ENCODE data around the gene HOXD9.

The HOXD9 gene

DNA sequence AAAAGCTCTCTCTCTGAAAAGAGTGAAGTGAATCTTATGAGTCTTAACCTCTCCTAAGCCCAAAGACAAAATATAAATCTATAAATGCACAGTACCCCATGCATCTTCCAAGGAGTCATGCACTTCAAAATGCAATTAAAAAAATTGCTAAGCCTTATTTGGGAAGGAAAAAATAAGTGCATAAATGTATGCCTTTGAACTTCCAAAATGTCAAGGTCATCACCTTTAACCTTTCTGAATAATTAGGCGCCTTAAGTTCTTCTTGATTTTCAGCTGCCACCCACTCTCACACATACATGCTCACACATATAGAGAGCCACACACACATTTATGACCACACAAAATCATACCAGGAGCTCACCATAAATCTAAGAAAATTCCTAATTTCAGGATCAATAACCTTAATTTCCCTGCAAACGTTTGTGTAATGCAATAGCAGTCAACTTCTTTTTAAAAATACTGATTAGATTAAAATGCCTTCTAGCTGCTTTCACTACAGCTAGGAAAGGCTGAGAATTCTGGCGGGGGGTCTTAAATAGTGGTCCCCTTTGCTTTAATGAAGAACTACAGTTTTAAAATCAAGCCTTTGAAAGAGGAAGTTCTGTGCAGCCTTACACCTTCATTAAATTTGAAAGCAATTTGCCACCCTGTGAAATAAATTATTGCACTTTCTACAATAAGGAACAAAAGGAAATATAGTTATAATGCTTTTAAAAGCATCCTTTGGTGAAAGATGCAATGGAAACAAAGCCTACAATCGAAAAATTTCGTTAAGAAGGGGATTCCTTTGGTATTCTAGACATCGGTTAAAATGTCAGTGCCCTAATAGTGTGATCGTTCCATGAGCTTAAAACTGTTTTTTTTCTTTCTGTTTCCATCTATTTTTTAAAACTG is 11.9 kb upstream of the HOXD9 start:
- DNase-seq (ENCODE audit: low read depth in 2 of 2): no peak

DNA sequence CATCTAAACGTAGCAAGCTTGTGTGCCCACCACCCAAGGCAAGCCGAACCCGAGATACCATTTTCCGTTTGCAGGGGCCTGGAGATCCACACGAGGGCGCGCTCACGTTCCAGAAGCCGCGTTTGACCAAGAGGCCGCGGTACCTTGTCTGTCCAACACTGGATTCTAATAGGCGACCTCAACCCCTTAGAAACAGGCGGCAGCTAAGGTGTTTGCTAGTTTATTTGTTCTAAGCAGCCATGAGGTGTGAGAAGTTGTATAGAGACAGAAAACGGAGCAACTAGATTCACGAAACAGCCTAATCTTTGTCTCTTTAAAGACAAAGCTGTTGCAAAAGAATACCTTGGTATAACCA is 11.2 kb upstream of the HOXD9 start:
- DNase-seq (ENCODE audit: low read depth in 2 of 2): no peak

DNA sequence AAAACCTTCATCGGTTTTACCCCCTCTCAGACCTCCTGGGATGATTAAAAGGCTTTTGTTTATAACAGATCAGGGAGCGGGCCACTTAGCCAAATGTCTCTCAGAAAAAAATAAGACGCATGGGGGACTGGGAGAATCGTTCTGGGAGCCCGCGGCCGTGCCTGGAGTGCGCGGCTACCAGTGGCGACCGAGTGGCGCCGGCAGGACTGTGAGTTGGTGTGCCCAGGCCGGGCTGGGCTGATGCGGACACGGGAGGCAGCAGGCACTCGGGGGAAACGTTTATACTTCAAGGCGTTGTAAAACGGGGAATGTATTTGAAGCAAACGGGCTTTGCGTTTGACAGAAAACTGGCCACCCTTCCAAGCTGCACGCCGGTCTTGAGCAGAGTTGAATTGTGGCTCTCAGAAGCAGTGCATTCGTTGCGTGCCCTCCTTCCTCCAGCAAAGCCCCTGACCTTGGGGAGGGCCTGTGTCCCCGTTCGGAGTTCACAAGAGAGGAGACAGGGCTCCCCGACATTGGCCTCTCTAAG is 10.6 kb upstream of the HOXD9 start:
- no peak for DNase-seq (ENCODE audit: low read depth in 2 of 2)

DNA sequence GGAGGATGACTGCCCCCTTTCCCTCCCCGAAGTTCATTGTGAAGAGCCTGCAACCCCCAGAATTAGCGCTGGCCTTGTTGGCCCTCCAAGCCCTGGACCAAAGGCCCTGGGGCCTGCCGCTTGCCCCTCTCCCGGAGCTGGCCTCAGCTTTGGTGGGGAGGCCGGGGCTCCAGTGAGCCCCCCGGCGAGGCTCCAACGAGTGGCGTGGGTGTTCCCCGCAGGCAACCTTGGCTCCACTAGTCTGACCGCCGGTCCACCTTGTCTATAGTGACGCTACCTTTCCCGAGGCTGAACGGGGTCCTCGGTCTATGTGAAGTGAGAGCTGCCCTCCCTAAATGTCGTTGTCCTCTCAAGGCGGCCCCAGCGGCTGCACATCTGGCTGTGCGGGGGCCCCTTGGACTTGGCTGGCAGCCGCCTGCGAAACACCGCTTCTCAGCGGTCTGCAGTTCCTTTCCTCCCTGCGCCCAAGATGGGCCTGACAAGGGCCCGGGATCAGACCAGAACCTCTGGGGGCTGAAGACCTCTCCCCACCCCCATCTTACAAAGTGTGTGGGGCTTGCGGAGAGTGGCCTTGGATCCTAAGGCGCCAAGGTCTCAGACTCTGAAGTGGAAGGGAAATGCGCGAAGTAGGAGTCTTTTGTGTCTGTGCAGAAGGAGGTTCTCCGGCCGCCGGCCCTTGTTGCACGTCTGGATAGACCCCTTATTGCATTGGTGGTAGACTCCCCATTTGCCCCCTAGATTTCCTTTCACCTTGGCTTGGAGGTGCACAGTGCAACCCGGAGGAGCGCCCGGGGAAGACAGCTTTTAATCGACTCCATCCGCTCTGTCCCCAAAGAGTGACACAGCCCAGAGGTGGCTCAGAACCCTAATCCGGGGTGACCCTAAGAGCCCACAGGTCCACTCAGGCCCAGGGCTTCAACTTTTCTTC is 9.9 kb upstream of the HOXD9 start:
- DNase-seq (ENCODE audit: low read depth in 2 of 2): no peak

DNA sequence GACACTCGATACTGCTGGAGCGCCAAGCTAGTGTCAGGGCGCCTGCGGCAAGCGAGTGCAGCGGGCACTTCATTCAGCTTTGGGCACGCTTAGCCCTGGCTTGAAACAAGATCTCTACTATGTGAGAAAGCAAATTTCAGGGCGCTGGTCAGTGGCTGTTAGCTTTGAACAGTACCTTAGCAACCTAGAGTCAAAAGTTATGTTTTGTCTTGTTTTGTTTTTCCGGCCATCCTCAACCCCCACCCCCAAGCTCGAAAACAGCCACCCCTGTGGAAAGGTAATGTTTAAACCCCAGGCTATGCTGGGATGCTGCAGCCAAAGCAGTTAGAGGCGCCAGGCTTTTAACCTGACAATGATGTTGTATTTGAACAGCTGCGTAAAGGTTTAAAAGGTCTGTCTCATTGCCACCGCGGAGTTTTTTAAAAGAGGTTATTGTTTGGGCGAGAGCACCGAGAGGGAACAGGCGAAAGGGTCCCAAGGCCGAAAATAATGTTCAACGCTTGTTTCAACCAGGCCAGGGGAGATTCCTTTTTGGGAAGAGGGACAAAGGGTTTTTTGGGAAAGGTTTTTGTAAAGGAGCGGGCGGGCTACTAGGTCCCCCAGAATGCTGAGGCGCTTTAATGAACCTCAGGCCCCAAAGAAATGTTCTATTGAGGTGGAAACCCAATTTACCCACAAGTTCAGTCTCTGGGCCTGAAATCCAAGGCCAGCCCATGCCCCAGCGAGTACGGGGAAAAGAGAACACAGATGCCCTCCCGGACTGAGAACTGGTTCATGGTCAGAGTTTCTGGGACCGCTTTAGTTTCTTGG is 8.2 kb upstream of the HOXD9 start:
- DNase-seq (ENCODE audit: low read depth in 2 of 2): no peak

DNA sequence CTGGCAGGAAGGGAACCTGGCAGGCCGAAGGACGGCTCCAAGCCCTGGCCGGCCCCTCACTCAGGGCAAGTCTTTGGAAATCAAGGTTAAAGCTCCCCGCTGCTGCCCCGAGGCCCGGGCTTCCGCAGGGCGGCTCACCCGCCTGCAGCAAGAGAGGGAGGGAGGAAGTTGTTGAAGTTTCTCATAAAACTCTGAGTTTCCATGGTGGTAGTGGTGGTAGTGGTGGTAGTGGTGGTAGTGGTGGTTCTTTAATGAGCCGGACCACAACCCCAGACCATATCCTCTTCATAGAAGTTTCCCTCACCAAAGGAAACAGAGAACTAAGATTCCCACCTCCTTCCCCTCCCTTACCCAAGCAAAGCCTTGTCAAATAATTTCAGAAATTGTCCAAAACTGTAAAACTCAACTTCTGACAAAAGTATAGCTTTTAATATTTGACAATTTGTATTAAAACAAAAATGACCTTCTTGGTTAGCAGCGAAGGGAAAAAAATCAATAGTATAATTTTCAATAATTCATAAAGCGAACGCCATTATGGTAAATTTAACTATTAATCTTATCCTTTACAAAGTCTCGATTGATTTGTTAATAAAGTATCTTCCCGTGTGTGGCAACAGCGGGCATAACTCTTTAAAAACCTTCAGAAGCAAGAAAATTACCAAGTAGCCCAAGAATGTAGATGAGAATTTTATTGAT is 7.4 kb upstream of the HOXD9 start:
- DNase-seq (ENCODE audit: low read depth in 2 of 2): no peak

DNA sequence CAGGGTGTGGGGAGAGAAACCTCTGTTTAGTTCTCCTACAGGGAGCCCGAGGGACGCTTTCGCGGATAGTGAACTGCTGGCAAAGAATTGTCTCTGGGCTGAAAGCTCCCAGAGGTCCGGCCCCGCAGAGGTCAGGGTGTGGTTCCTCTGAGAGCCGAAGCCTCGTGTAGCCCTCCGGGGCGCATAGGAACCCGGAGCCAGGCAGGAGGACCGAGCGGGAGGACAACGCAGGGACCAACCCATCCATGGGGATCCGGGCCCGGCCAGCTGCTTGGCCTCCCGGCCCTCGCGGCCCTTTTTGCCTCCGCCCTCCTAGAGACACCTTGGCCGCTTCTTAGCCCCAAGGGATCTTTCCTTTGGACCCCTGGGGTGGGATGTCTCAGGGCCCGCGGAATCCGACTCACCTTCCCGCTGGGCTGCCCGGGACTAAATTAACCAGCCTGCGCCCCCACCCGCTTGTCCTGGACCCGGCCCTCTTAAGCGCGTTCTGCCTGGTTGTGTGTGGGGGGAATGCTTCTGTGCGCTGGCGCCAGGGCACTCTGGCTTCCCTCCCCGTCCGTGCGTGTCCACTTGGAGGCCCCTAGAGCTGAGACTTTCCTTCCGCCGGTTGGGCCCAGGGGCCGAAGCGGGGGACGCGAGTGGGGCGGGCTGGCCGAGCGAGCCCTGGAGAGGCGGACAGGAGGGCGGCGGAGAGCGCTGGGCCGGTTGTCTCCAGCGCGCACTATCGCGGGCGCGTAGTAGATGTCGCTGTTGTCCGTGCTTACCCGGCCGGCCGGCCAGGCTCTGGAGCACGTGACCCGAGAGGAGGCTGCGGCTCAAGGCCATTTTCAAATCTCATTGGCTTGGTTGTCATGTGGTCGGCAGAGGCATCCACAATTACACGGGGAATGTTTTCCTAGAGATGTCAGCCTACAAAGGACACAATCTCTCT is 6.4 kb upstream of the HOXD9 start, which contains the start of gene HOXD10:
HOXD10 (plus strand) TSS at position 896 of the 931 bp plus-strand sequence. CDS start 56 bp downstream, outside the sequence.
- DNase-seq (ENCODE audit: low read depth in 2 of 2): no peak

DNA sequence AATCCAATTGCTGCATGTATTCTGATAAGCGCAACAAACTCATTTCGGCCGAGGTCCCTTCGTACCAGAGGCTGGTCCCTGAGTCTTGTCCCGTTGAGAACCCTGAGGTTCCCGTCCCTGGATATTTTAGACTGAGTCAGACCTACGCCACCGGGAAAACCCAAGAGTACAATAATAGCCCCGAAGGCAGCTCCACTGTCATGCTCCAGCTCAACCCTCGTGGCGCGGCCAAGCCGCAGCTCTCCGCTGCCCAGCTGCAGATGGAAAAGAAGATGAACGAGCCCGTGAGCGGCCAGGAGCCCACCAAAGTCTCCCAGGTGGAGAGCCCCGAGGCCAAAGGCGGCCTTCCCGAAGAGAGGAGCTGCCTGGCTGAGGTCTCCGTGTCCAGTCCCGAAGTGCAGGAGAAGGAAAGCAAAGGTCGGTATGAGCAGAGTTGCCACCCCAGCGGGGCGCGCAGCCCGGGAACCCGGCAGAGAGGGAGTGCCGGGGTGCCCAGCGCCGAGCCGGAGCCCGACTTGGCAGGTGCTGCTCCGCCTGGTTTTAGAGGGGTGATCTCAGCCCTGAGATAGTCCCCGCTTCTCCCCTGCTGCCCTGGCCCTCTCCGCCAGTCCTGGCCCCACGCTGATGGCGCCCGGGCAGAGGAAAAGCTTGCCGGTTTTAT is 5.2 kb upstream of the HOXD9 start:
- no peak for DNase-seq (ENCODE audit: low read depth in 2 of 2)

DNA sequence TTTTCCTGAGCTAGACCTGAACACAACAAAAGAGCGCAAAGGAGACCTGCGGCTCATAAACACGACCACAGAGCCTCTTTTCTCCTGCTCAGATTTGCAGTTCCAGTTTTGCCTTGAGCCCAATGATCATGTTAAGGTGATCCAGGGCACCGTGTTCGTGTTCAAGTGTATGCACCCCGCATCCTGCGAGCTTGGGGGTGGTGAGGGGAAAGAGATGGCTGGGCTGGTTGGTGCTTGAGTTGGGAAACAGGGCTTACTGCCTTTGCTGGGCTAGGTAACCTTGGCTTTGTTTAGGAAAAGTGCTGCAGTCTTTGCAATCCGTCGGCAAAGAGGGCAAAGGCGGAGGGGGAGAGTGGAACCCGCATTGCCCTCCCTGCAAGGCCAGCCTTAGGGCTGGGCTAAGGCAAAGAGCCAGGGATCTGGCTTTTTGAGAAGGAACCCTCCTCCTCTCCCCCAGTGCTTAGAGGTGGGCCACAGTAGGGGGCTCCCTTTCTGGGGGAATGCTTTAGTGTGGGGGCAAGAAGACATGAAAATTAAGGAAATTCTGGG is 4.6 kb upstream of the HOXD9 start:
- no peak for DNase-seq (ENCODE audit: low read depth in 2 of 2)

DNA sequence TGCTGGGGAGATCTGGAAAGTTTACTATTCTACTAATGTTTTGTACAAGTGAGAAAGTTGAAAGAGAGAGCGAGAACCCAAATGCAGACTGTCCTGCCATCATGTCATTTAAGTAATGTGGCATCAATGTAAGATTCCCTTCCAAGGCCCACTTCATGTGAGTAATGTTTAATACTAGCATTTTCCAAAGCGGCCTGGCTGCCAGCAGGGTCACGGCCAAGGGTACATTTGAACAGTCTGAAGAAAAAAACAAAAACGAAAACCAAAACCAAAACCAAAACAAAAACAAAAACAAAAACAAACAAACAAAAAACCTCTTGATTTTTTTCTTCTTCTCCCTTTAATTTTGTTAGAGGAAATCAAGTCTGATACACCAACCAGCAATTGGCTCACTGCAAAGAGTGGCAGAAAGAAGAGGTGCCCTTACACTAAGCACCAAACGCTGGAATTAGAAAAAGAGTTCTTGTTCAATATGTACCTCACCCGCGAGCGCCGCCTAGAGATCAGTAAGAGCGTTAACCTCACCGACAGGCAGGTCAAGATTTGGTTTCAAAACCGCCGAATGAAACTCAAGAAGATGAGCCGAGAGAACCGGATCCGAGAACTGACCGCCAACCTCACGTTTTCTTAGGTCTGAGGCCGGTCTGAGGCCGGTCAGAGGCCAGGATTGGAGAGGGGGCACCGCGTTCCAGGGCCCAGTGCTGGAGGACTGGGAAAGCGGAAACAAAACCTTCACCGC is 3.7 kb upstream of the HOXD9 start:
- no peak for DNase-seq (ENCODE audit: low read depth in 2 of 2)

DNA sequence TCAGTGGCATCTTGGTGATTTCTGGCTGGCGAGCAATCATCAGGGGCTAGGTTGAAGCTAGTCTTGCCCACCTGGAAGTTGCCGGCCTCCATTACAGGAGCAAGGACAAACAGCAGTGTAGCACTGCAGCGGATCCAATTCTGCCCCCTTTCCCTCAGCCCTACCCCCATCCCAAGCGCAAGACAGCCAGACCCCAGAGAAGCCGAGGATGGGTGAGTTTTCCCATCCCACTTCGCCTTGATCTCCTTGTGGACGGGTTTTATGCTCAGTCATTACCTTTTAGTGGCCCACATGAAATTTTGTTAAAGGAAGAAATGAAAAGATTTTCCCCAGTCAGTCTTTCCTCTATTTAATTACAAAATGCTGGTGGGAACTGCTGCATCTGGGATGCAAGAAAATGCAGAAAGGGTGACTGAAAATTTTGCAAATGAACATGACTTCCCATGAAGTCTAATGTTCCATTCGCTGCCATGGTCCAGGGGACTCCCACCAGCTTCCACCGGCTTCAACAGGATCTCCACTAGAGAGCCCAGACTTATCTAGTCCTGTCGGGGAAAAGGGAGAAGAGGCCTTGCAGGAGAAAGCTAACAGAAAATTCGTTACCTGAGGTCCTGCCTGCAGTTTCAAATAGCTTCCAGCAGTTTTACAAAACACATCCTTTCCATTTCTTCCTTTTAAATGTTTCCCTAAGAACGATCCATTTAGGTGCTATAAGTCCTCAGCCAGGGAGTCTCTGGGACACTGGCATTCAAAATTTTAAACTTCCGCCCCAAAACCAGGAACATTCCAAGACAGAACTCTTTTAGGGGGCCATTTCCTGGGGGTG is 1.9 kb upstream of the HOXD9 start:
- DNase-seq (ENCODE audit: low read depth in 2 of 2): no peak

DNA sequence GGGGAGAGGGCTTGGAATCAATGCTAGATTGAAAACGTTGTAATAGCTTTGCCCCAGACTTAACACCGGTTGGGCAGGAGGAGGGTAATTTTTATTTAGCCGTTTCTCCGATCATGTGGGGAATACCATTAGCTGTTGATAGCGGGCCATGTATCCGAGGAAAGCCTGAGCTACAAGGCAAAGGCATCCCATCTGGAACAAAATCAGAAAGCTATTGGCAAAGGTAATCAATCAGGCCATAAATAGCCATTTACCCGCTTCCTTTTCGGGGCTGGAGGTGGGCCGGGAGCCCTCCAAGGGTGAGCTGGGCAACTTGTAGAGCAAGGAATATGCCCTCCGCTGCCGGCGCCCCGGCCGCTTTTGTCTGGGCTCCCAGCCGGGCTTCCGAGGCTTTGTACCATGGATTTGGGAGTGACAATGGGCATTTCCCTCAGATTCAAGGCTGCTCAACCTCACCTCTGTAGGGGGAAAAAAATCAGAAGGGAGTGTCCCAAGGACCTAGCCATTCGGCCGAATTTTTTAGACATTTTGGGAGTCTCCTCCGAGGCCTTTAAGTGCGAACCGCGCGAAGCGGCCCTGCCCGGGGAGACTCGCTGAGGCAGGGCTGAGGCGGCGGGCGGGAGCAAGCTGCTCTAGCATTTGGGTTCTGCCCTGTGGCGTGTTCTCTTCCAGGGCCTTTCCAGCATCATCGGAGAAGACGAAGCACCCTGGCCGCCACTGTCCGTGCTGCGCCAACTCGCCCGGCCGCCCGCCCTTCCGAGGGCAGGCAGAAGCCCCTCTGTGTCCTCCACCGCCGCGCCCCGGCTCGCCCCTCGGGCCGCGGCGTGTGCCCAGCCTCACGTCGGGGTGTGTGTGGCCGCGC is 1.1 kb upstream of the HOXD9 start:
- DNase-seq (ENCODE audit: low read depth in 2 of 2): no peak

DNA sequence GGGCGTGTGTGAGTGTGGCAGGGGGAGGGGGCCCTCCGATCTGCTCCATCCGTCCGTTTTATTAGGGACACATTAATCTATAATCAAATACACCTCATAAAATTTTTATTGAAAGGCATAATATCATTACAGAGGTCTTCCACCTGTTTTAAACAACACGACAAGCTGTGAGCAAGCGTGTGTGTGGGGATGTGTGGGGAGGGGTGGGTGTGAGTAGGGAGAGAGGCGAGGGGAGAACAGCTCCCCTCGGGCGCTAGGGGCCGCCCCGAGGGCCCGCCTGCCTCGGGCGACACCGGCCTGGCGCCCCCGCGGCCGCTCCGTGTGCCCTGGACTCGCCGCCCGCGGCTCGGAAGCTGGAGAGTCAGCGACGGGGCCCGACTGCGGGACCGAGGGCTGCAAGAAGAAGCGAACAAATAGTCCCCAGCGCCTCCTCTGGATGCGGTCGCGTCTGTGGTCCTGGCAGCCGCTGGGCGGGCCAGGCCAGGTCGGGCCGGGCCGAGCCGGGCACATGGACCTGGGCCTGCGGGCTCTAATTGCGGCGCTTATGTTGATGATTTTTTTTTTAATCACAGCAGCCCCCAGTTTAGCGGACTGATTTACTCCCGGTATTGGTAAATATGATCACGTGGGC is 352 bp upstream of the HOXD9 start:
- DNase-seq (ENCODE audit: low read depth in 2 of 2): no peak

DNA sequence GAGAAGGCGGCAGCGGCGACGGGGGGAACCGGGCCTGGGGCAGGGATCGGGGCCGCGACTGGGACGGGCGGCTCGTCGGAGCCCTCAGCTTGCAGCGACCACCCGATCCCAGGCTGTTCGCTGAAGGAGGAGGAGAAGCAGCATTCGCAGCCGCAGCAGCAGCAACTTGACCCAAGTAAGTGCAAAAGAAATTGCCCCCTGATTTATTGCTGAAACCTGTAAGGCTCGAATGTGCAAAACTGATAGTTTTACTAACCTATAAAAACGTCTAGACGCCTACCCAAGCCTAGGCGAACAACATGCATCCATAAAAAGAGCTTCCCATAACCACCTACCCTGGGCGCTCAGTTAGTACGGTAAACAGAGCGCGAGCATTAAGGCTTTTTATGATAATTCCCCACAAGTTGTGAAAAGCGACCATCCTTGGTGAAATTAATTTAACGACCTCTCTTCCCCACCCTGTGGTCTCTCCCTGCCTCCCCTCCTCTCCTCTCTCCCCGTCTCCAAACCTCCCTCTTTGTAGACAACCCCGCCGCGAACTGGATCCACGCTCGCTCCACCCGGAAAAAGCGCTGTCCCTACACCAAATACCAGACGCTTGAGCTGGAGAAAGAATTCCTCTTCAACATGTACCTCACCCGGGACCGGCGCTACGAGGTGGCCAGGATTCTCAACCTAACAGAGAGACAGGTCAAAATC is 1.0 kb downstream of the HOXD9 start:
- DNase-seq (ENCODE audit: low read depth in 2 of 2): no peak

All from activated CD8-positive, alpha-beta memory T cell treated with anti-CD3 and anti-CD28 coated beads for 4 hours (primary cell).